Fibroblast of mammary gland (primary cell): Measurements from ENCODE around the gene ARL14.
"Not testable (repeated sequence)": the region's sequence is repeated elsewhere in the genome, so short reads cannot be mapped to it uniquely, and the experiment has no call there.

Experiments
- DNase-seq: peaks from one replicate; pipeline ENCODE4 v3.0.0-alpha.2; 2010; ENCODE audit warnings: low read depth
- H3K4me3 ChIP-seq: 2 replicates; pipeline ENCODE4 v1.5.1; 2011; ENCODE audit warnings: low read depth, mild to moderate bottlenecking, low read length, moderate library complexity; ENCODE audit not compliant: control insufficient read depth
- TF ChIP-seq, protein P1 (sequence below): conservative IDR thresholded peaks from 2 replicates; pipeline ENCODE4 v1.5.1; 2011; ENCODE audit warnings: low read depth, low read length, inconsistent platforms; ENCODE audit not compliant: control insufficient read depth, insufficient read depth

Gene ARL14

DNA sequence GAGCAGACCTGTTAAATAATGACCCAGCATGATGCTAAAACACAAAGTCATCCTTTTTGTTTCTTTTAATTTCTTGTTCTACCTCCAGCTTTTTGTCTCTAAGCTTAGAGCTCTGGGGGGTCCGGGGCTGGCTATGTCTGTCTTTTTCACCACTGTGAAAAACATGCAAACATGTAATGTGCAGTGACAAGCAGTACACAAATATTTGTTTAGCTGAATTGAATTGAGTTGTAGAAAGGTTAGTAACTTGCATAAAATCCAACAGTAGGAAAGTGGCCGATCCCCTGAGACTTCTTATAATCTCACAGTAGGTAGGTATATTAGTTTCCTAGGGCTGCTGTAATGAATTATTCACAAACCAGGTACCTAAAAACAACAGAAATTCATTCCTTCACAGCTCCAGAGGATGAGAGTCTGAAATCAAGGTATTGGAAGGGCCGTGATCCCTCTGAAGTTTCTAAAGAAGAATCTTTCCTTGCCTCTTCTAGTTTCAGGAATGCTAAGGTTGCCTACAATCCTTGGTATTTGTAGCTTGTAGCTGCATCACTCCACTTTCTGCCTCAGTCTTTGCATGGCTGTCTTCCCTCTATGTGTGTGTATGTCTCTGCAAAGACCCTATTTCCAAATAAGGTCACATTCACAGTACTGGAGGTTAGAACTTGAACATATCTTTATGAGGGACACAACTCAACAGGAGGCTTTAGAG, 32.7 kb downstream of the ARL14 start:
- no peak overlapping the region for H3K4me3 ChIP-seq
- DNase-seq, result no peak
- TF ChIP-seq, protein P1, sequence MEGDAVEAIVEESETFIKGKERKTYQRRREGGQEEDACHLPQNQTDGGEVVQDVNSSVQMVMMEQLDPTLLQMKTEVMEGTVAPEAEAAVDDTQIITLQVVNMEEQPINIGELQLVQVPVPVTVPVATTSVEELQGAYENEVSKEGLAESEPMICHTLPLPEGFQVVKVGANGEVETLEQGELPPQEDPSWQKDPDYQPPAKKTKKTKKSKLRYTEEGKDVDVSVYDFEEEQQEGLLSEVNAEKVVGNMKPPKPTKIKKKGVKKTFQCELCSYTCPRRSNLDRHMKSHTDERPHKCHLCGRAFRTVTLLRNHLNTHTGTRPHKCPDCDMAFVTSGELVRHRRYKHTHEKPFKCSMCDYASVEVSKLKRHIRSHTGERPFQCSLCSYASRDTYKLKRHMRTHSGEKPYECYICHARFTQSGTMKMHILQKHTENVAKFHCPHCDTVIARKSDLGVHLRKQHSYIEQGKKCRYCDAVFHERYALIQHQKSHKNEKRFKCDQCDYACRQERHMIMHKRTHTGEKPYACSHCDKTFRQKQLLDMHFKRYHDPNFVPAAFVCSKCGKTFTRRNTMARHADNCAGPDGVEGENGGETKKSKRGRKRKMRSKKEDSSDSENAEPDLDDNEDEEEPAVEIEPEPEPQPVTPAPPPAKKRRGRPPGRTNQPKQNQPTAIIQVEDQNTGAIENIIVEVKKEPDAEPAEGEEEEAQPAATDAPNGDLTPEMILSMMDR, result no peak

- H3K4me3 ChIP-seq, DNase-seq: not testable (repeated sequence)
Observed at GRCh38 chr3:160713144-160713543, 36.2 kb downstream of the ARL14 start.

- H3K4me3 ChIP-seq, result no peak overlapping the region
- TF ChIP-seq, protein P1, result no peak
- DNase-seq, result no peak
Observed at GRCh38 chr3:160719710-160720109, 42.8 kb downstream of the ARL14 start.

DNA sequence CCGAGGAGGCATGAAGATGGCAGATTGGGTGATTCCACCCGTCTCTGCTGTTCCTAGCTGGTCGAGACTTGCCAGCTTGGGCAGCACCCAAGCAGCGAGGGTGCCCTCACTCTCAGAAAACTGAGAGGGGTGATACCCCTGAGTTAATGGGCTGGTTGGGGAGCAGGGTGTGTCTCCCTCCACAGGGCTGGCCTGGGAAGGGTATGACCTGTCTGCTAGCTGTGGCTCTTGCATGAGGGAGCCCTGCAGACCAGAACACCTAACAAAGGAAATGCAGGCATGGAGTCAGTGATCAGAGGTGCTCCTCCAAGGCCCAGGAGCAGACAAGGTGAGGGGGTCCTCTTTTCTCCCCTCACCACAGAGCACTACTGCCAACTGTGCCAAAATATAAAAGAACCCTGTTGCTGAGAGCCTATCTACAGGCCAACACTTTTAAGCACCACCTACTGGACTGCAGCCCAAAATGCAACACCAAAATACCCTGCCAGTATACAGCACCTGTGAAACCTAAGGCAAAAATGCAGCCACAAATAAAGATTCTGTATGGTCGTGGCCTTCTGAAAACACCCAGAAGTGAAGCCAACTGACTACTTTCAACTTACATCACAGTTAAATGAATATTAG, 43.3 kb downstream of the ARL14 start:
- H3K4me3 ChIP-seq, result no peak overlapping the region
- DNase-seq, result no peak
- TF ChIP-seq, protein P1, result no peak

- no peak for DNase-seq
- TF ChIP-seq, protein P1, result no peak
- no peak overlapping the region for H3K4me3 ChIP-seq
Observed at GRCh38 chr3:160722331-160722730, 45.4 kb downstream of the ARL14 start.

DNA sequence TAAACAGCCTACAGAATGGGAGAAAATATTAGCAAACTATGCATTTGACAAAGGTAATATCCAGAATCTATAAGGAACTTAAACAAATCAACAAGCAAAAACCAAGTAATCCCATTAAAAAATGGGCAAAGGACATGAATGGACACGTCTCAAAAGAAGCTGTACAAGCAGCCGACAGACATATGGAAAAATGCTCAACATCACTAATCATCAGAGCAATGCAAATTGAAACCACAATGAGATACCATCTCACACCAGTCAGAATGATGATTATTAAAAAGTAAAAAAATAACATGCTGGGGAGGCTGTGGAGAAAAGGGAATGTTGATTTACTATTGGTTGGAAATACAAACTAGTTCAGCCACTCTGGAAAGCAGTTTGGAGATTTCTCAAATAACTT, 48.4 kb downstream of the ARL14 start:
- TF ChIP-seq, protein P1, result no peak
- H3K4me3 ChIP-seq, result no peak overlapping the region
- no peak for DNase-seq
